K562 (cell line): ENCODE measurements around the gene IGSF21. TPM values are rescaled to one million over a fixed set of nuclear protein-coding genes. Genes with fewer than 3 reads are reported as not detected.

Experiments used
- HNRNPH1 ChIP-seq: fragments of 200-400 bp; formaldehyde crosslinking; optimal IDR thresholded peaks from 2 replicates; pipeline ENCODE3; 2017; ENCODE audit warnings: low read depth, mild to moderate bottlenecking, low read length, moderate library complexity
- LCOR ChIP-seq: sonication (generic); formaldehyde crosslinking; IDR thresholded peaks from 2 replicates; pipeline ENCODE4 v1.8.0; 2022; ENCODE audit warnings: mild to moderate bottlenecking, missing genetic modification reagents
- MCM2 ChIP-seq: fragments of 450-650 bp; IDR thresholded peaks from 2 replicates; pipeline ENCODE4 v1.6.1; 2017; ENCODE audit warnings: low read depth, mild to moderate bottlenecking
- MEF2D ChIP-seq: conservative IDR thresholded peaks from 2 replicates; pipeline ENCODE4 v1.6.1; 2016; ENCODE audit warnings: low read depth, missing genetic modification characterization, missing compliant biosample characterization
- polyA plus RNA-seq, 8 experiments: library from polyadenylated mRNA; depleted of rRNA in 4 of 8; stranded (reverse) in 5 of 8; unstranded in 3 of 8; fragments of >200 nt; fragmentation: Nextera tagmentation in 2 of 8; fragmentation: Illumina TruSeq in 1 of 8; extraction: Ambion mirVana in 2 of 8; extraction: Trizol in 1 of 8; gene quantifications; 2 replicates each; pipeline versions ENCODE4 v1.2.1 to v1.2.3, GENCODE V29; 2011 to 2014; ENCODE audit warnings: inconsistent platforms in 1 of 8, missing spikeins in 1 of 8
- total RNA-seq, 7 experiments: library from RNA; depleted of rRNA in 6 of 7; stranded (reverse); fragments of >200 nt in 6 of 7; fragmentation: Illumina TruSeq in 2 of 7; extraction: Trizol in 2 of 7; gene quantifications; 2 replicates each; pipeline versions ENCODE4 v1.2.1 to v1.2.3, GENCODE V29; 2011 to 2021; ENCODE audit warnings: low replicate concordance in 1 of 7
- TF ChIP-seq, protein P1 (sequence below): sonication (generic); formaldehyde crosslinking; IDR thresholded peaks from 2 replicates; pipeline ENCODE4 v1.4.0; 2020; ENCODE audit warnings: mild to moderate bottlenecking, missing genetic modification reagents
- TF ChIP-seq, protein P2 (sequence below): fragments of 200-600 bp; sonication (generic); IDR thresholded peaks from one replicate; pipeline ENCODE4 v1.6.1; 2012; ENCODE audit warnings: mild to moderate bottlenecking, low read depth, low read length, inconsistent platforms

The IGSF21 gene
- total and polyA plus RNA-seq, 9 of the 15 experiments (the other 6 are each of a cell fraction or from before 2014, with no cell fraction given): not detected

DNA sequence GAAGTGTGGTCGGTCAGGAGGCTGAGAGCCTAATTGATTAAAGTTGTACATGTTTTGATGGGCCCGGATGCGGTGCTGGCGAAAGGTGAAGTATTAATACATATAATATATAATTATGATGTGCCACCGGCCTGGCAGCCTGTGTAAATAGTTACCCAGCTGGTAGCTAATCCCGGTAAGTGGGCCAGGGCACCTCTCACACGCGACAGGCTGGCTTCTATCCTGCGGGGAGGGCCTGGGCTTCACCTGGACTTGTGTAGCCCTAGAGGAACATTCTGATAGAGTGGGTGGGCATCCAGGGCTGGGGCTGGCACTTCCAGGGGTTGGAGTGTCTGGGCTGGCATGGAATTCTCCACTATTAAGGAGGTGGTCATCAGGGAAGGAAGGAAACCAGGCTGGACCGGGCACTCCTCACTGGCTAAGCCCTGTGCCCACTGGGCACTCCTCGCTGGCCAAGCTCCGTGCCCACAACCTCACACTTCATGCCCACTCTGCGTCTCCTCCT is 48.3 kb downstream of the IGSF21 start (continued):
- TF ChIP-seq, protein P1, sequence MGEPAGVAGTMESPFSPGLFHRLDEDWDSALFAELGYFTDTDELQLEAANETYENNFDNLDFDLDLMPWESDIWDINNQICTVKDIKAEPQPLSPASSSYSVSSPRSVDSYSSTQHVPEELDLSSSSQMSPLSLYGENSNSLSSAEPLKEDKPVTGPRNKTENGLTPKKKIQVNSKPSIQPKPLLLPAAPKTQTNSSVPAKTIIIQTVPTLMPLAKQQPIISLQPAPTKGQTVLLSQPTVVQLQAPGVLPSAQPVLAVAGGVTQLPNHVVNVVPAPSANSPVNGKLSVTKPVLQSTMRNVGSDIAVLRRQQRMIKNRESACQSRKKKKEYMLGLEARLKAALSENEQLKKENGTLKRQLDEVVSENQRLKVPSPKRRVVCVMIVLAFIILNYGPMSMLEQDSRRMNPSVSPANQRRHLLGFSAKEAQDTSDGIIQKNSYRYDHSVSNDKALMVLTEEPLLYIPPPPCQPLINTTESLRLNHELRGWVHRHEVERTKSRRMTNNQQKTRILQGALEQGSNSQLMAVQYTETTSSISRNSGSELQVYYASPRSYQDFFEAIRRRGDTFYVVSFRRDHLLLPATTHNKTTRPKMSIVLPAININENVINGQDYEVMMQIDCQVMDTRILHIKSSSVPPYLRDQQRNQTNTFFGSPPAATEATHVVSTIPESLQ: no peak
- TF ChIP-seq, protein P2, sequence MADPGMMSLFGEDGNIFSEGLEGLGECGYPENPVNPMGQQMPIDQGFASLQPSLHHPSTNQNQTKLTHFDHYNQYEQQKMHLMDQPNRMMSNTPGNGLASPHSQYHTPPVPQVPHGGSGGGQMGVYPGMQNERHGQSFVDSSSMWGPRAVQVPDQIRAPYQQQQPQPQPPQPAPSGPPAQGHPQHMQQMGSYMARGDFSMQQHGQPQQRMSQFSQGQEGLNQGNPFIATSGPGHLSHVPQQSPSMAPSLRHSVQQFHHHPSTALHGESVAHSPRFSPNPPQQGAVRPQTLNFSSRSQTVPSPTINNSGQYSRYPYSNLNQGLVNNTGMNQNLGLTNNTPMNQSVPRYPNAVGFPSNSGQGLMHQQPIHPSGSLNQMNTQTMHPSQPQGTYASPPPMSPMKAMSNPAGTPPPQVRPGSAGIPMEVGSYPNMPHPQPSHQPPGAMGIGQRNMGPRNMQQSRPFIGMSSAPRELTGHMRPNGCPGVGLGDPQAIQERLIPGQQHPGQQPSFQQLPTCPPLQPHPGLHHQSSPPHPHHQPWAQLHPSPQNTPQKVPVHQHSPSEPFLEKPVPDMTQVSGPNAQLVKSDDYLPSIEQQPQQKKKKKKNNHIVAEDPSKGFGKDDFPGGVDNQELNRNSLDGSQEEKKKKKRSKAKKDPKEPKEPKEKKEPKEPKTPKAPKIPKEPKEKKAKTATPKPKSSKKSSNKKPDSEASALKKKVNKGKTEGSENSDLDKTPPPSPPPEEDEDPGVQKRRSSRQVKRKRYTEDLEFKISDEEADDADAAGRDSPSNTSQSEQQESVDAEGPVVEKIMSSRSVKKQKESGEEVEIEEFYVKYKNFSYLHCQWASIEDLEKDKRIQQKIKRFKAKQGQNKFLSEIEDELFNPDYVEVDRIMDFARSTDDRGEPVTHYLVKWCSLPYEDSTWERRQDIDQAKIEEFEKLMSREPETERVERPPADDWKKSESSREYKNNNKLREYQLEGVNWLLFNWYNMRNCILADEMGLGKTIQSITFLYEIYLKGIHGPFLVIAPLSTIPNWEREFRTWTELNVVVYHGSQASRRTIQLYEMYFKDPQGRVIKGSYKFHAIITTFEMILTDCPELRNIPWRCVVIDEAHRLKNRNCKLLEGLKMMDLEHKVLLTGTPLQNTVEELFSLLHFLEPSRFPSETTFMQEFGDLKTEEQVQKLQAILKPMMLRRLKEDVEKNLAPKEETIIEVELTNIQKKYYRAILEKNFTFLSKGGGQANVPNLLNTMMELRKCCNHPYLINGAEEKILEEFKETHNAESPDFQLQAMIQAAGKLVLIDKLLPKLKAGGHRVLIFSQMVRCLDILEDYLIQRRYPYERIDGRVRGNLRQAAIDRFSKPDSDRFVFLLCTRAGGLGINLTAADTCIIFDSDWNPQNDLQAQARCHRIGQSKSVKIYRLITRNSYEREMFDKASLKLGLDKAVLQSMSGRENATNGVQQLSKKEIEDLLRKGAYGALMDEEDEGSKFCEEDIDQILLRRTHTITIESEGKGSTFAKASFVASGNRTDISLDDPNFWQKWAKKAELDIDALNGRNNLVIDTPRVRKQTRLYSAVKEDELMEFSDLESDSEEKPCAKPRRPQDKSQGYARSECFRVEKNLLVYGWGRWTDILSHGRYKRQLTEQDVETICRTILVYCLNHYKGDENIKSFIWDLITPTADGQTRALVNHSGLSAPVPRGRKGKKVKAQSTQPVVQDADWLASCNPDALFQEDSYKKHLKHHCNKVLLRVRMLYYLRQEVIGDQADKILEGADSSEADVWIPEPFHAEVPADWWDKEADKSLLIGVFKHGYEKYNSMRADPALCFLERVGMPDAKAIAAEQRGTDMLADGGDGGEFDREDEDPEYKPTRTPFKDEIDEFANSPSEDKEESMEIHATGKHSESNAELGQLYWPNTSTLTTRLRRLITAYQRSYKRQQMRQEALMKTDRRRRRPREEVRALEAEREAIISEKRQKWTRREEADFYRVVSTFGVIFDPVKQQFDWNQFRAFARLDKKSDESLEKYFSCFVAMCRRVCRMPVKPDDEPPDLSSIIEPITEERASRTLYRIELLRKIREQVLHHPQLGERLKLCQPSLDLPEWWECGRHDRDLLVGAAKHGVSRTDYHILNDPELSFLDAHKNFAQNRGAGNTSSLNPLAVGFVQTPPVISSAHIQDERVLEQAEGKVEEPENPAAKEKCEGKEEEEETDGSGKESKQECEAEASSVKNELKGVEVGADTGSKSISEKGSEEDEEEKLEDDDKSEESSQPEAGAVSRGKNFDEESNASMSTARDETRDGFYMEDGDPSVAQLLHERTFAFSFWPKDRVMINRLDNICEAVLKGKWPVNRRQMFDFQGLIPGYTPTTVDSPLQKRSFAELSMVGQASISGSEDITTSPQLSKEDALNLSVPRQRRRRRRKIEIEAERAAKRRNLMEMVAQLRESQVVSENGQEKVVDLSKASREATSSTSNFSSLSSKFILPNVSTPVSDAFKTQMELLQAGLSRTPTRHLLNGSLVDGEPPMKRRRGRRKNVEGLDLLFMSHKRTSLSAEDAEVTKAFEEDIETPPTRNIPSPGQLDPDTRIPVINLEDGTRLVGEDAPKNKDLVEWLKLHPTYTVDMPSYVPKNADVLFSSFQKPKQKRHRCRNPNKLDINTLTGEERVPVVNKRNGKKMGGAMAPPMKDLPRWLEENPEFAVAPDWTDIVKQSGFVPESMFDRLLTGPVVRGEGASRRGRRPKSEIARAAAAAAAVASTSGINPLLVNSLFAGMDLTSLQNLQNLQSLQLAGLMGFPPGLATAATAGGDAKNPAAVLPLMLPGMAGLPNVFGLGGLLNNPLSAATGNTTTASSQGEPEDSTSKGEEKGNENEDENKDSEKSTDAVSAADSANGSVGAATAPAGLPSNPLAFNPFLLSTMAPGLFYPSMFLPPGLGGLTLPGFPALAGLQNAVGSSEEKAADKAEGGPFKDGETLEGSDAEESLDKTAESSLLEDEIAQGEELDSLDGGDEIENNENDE: no peak
- no peak for TF ChIP-seq HNRNPH1
- TF ChIP-seq MCM2: no peak
- no peak for TF ChIP-seq LCOR (CRISPR knock-in tag)
- TF ChIP-seq MEF2D (tag): no peak
